Measurements from ENCODE around the gene CBX1. TPM values are rescaled to one million over a fixed set of nuclear protein-coding genes. Genes with fewer than 3 reads are reported as not detected.
"Not testable (repeated sequence)": the region's sequence is repeated elsewhere in the genome, so short reads cannot be mapped to it uniquely, and the experiment has no call there.

Gene CBX1
- total and polyA plus RNA-seq, 2 of the 4 experiments (the other 2 are of a cell fraction): 35.0 to 54.9 TPM

DNA sequence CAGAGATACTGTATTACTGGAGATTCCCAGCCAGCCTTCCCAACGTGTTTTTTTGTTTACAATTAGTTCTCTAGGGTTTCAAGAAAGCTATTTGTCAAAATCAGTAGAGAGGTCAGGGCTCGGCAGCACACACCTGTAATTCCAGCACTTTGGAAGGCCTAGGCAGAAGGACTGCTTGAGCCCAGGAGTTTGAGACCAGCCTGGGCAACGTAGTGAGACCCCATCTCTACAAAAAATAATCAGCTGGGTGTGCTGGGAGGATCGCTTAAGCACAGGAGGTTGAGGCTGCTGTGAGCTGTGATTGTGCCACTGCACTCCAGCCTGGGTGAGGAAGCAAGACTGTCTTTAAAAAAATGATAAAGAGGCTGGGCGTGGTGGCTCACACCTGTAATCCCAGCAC is 19.4 kb downstream of the CBX1 start:
- Histone ChIP-seq H4K20me1 (ENCODE audit: insufficient read depth, low read length) (peaks cover 59% of the 10 kb centered on the region), H2AFZ (replicated peaks; ENCODE audit: low read length, poor library complexity) (no peak overlapping the region), H3K23ac (ENCODE audit: low read depth, low read length) (no peak overlapping the region), H3K4ac (ENCODE audit: low read depth, low read length) (no peak overlapping the region), H3K27ac (ENCODE audit: insufficient read depth, low read length) (no peak overlapping the region), H3K9me3 (ENCODE audit: control insufficient read depth, insufficient read depth, low read length) (no peaks in the 10 kb centered on the region), H2AK9ac (replicated peaks; ENCODE audit: low read depth, low read length, poor library complexity) (no peak overlapping the region), H3K27me3 (ENCODE audit: control insufficient read depth, insufficient read depth, low read length) (no peaks in the 10 kb centered on the region), H3K4me2 (ENCODE audit: low read depth, low read length) (no peak overlapping the region), H2AK5ac (ENCODE audit: low read depth, low read length) (no peak overlapping the region), H4K8ac (ENCODE audit: low read depth in 2 of 2, low read length in 2 of 2) (no peak overlapping the region), H3K9ac (ENCODE audit: low read depth, low read length) (no peak overlapping the region), H3K14ac (replicated peaks; ENCODE audit: low read depth, low read length) (no peak overlapping the region), H2BK5ac (ENCODE audit: low read depth, low read length, poor library complexity, severe bottlenecking) (no peak overlapping the region), H4K91ac (ENCODE audit: insufficient read depth, low read depth, low read length) (no peak overlapping the region), H3K18ac (ENCODE audit: low read depth, low read length) (no peak overlapping the region), H3K36me3 (ENCODE audit: control insufficient read depth, insufficient read depth, low read length) (no peaks in the 10 kb centered on the region), H3K56ac (ENCODE audit: extremely low read depth, insufficient read depth, low read length) (no peak overlapping the region), H2BK15ac (ENCODE audit: low read depth, low read length) (no peak overlapping the region), H3K79me1 (ENCODE audit: low read depth in 1 of 2, low read length in 2 of 2) (peaks cover 8 to 62% of the 10 kb centered on the region in 2 experiments), H3K4me3 (ENCODE audit: insufficient read depth, low read depth, low read length) (no peak overlapping the region), H2BK20ac (ENCODE audit: low read depth, low read length) (no peak overlapping the region), H4K5ac (ENCODE audit: low read depth, low read length) (no peak overlapping the region), H2BK120ac (ENCODE audit: low read depth, low read length) (no peak overlapping the region), H3K9me1 (ENCODE audit: insufficient read depth, low read length) (no peaks in the 10 kb centered on the region; the same call in none of the 2 replicates), H3K4me1 (ENCODE audit: control insufficient read depth, insufficient read depth, low read length) (peaks cover 4% of the 10 kb centered on the region)
- intact Hi-C loops (cut with micrococcal nuclease) (no loop called here), dilution Hi-C loops (cut with HindIII; ENCODE audit: low sequenced_read_pairs, unreplicated experiment) (no loop called here), in situ Hi-C loops (cut with MboI; ENCODE audit: low sequenced_read_pairs) (no loop called here)
- no TSS peak for BruUV-seq (replicated peaks)
- ATAC-seq (ENCODE audit: low read depth) (no peak), DNase-seq (no peak)
- ChIA-PET POLR2A (ENCODE audit: unreplicated experiment) (no interaction called here), CTCF (interaction anchor here (1.0 to 1.3 kb wide), 2 partner anchors 16 to 55 kb away, joined by 3 read pairs; no protein-coding TSS in a partner anchor)
- WGBS, 2 experiments (ENCODE audit: extremely low coverage in 2 of 2, insufficient read length in 1 of 2): no CpG with 5 or more reads among the region's 5 CpGs
- no peak for TF ChIP-seq CHD1 (IDR thresholded peaks at IDR 0.05; ENCODE audit: low read depth, low read length)
- no peak for TF ChIP-seq MAFK (IDR thresholded peaks at IDR 0.05; ENCODE audit: low read depth, low read length)
- TF ChIP-seq SMC3 (IDR thresholded peaks at IDR 0.05; ENCODE audit: low read depth, low read length): no peak
- no peak for TF ChIP-seq RAD21 (IDR thresholded peaks at IDR 0.05; ENCODE audit: low read length)
- TF ChIP-seq NFE2L2 (IDR thresholded peaks at IDR 0.05; ENCODE audit: low read depth, low read length): no peak
- TF ChIP-seq RCOR1 (IDR thresholded peaks at IDR 0.05; ENCODE audit: insufficient replicate concordance, low read length): no peak
- TF ChIP-seq MAZ (IDR thresholded peaks at IDR 0.05; ENCODE audit: borderline replicate concordance, low read depth, low read length): no peak
- TF ChIP-seq MXI1 (IDR thresholded peaks at IDR 0.05; ENCODE audit: borderline replicate concordance, low read depth, low read length): no peak
- TF ChIP-seq RFX5 (IDR thresholded peaks at IDR 0.05; ENCODE audit: low read depth, low read length): no peak

GRCh38 chr17:48077152-48077551 is 24.1 kb downstream of the CBX1 start:
- in situ Hi-C loops (cut with MboI; ENCODE audit: low sequenced_read_pairs); intact Hi-C loops (cut with micrococcal nuclease); H4K5ac ChIP-seq (ENCODE audit: low read depth, low read length); H4K8ac ChIP-seq (ENCODE audit: low read depth in 2 of 2, low read length in 2 of 2); H2BK5ac ChIP-seq (ENCODE audit: low read depth, low read length, poor library complexity, severe bottlenecking); H3K9me3 ChIP-seq (ENCODE audit: control insufficient read depth, insufficient read depth, low read length); H3K4me1 ChIP-seq (ENCODE audit: control insufficient read depth, insufficient read depth, low read length); H3K18ac ChIP-seq (ENCODE audit: low read depth, low read length); H3K9ac ChIP-seq (ENCODE audit: low read depth, low read length); H2BK20ac ChIP-seq (ENCODE audit: low read depth, low read length); ATAC-seq (ENCODE audit: low read depth); dilution Hi-C loops (cut with HindIII; ENCODE audit: low sequenced_read_pairs, unreplicated experiment); H3K23ac ChIP-seq (ENCODE audit: low read depth, low read length); H3K4me3 ChIP-seq (ENCODE audit: insufficient read depth, low read depth, low read length); H4K91ac ChIP-seq (ENCODE audit: insufficient read depth, low read depth, low read length); H3K56ac ChIP-seq (ENCODE audit: extremely low read depth, insufficient read depth, low read length); H3K4me2 ChIP-seq (ENCODE audit: low read depth, low read length); H2AK5ac ChIP-seq (ENCODE audit: low read depth, low read length); H3K27me3 ChIP-seq (ENCODE audit: control insufficient read depth, insufficient read depth, low read length); H2AFZ ChIP-seq (replicated peaks; ENCODE audit: low read length, poor library complexity); DNase-seq; H3K14ac ChIP-seq (replicated peaks; ENCODE audit: low read depth, low read length); H2AK9ac ChIP-seq (replicated peaks; ENCODE audit: low read depth, low read length, poor library complexity); H3K4ac ChIP-seq (ENCODE audit: low read depth, low read length); H3K9me1 ChIP-seq (ENCODE audit: insufficient read depth, low read length); H2BK120ac ChIP-seq (ENCODE audit: low read depth, low read length); H2BK15ac ChIP-seq (ENCODE audit: low read depth, low read length); BruUV-seq (replicated peaks); H3K27ac ChIP-seq (ENCODE audit: insufficient read depth, low read length): not testable (repeated sequence)
- H4K20me1 ChIP-seq (ENCODE audit: insufficient read depth, low read length): peaks cover 28% of the 10 kb centered on the region
- ChIA-PET CTCF (interaction anchor here (0.6 kb wide), 1 partner anchor 12 kb away, joined by 4 read pairs; no protein-coding TSS in a partner anchor), POLR2A (ENCODE audit: unreplicated experiment) (interaction anchor here (0.6 kb wide), 2 partner anchors 24 to 71 kb away, joined by 4 to 9 read pairs; no protein-coding TSS in a partner anchor)
- H3K79me1 ChIP-seq (ENCODE audit: low read depth in 1 of 2, low read length in 2 of 2): peaks cover 32 to 50% of the 10 kb centered on the region in 2 experiments
- 100% methylated on average over 1 of the region's 10 CpGs; no CpG with 5 or more reads in 1 of the 2 experiments for WGBS, 2 experiments (ENCODE audit: extremely low coverage in 2 of 2, insufficient read length in 1 of 2)
- H3K36me3 ChIP-seq (ENCODE audit: control insufficient read depth, insufficient read depth, low read length): peaks cover 20% of the 10 kb centered on the region
